Activated T-cell treated with anti-CD3 and anti-CD28 coated beads for 4 hours (primary cell): ENCODE results near the gene NEDD4L.

Experiments used
- DNase-seq: peaks from one replicate; pipeline ENCODE4 v3.0.0-alpha.2; 2020

NEDD4L gene

DNA sequence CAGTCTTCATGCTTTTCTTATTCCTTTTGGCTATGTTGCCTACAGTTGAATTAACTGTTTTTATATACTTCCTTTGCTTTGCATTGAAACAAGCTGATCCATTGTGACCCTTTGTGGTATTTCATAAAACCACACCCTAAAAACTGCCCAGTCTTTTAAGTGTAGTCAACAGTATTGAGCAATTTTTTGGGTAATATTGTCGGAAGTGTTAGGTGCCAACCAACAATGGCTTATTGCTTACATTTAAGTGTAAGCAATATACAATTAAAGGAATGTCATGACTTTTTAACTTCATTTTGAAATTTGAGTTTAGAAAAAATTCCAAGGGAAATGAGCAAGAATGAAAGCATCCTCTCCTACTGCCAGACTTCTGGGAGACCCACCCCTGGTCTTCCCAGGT, 174.1 kb downstream of the NEDD4L start:
- no peak for DNase-seq

GRCh38 chr18:58221060-58221725, 177.2 kb downstream of the NEDD4L start:
- no peak for DNase-seq

DNA sequence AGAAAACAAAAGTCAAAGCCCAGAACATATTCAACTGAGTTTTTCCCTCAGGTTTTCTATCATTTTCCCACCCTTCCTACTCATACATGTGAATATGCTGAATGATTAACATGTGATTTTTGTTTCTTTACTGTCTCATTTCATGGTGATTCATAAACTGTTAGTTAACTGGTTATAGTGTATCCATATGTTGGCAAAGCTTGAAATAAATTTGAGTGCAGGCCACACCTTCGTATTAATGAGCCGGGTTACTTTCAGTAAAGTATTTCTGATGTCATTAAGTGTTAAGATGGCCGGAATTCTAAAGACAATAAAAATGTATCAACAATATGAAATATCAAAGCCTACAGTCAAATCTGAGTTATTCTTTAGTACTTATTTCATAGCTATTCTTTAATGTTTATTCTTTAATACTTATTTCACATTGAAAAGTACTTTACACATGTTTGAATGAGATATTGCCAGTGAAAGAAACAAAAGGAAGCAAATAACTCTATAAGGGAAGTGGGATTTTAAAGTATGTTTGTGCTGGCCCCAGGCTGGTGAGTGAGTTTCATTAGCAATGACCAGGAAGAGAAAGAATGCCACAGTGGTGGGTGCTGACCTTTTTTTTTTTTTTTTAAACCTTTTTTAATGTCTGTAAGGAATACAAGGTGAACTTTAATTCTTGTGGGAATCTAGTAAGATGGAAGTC, 178.6 kb downstream of the NEDD4L start:
- DNase-seq, result no peak

- no peak for DNase-seq
Observed at GRCh38 chr18:58223717-58224424, 179.8 kb downstream of the NEDD4L start.

DNA sequence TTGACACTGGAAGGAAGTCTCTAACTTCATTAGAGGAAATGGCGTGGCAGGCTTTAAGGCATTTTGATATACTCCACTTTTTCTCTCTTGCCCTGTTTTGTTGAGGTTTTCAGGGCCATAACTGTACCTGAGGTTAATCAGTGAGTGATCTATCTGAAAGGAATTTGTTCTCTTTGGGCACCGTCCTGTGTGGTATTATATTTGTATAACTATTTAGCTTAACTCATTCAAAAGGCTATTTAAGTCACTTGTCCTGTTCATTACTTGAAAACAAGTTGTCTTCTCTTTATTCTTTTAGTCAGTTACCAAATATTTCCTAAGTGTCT, 180.4 kb downstream of the NEDD4L start:
- DNase-seq, result no peak

DNA sequence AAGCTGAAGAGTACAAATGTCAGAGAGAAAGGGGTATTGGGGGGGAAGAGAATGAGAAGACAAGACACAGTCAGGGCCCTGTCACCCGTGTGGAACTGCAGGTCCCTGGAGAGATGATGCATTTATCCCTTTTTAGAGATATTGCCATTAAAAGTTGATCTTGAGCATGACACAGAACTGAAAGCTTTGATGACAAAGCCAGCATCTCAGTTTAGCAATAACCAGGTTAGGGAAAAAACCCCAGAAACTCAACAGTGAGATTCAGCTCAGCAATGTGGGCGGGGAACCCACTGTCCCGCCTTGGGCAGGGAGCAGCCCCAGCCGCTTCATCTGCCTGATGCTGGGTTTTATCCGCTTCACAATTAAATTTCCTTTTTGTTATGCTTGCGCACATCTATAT, 181.1 kb downstream of the NEDD4L start:
- DNase-seq, result no peak

- DNase-seq, result no peak
Observed at GRCh38 chr18:58226429-58226828, 182.4 kb downstream of the NEDD4L start.

DNA sequence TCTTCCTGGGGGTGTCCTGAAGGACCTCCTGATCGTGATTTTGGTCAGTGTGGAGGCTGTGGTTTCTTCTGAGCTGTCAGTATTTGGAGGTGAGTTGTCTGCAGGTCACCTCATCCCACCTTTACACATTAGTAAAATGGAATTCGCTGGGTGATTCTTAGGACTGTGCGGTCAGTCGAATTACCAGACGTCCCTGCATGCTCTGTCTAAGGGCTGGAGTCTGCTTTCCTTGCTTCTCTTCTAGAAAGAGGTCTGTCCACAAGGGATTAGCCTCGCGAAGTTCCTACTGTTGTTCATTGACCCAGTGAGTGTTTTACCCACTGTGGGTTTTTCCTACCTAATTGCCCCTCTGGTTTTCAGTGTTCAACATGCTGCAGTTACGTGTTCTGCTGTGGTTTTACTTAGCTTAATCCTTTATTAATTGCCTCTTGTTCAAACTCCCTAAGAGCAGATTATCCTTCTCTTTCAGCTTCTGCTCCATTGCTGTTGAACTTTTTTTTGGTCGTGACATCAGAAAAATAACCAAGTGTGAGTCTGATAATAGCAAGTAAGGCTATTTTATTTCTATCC, 183.4 kb downstream of the NEDD4L start:
- DNase-seq, result no peak

GRCh38 chr18:58228176-58228575, 184.2 kb downstream of the NEDD4L start:
- DNase-seq, result no peak

- no peak for DNase-seq
Observed at GRCh38 chr18:58228762-58229161, 184.7 kb downstream of the NEDD4L start.

DNA sequence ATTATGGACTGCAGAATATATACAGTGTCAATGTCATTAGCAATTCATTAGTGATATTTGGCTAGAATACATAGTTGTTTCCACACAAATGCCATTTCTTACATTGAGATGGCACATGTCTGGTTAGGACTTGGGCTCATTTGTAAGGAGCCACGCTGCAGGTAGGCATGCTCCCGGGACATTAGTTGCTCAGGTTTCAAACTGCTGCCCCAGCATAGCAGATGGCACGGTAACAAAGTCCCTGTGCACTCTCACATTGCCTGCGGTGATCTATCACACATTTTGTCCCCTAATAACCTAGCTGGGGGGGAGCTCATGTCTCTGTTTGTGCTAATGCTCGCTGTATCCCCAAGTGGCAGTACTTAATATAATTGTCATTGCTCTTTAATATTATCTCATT, 185.1 kb downstream of the NEDD4L start:
- no peak for DNase-seq

DNA sequence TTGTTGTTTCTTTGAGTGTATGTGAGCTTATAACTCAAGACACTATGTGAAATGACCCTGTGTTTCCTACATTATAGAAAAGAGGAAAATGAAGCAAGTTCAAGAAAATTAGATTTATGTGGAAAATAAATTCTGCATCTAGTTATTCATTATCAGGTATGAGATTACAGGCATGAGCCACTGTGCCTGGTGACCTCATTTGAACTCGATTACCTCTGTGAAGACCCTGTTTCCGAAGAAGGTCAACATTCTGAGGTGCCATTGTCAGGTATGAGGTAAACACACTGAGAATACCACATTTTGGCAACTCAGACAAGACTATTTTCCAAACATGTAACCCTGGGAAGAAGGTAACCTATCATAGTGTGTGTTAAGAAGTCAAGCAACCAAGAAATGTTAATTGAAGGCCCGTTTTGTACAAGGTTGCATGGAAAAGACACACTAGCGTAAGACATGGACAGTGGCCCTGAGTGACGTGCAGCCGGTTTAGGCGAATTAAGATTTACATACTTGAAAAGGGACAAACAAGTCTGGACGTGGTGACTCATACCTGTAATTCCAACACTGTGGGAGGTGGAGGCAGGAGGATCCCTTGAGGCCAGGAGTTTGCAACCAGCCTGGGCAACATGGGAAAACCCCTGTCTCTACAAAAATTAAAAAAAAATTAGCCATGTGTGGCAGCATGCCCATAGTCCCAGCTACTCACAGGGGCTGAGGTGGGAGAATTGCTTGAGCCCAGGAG, 186.6 kb downstream of the NEDD4L start:
- no peak for DNase-seq

DNA sequence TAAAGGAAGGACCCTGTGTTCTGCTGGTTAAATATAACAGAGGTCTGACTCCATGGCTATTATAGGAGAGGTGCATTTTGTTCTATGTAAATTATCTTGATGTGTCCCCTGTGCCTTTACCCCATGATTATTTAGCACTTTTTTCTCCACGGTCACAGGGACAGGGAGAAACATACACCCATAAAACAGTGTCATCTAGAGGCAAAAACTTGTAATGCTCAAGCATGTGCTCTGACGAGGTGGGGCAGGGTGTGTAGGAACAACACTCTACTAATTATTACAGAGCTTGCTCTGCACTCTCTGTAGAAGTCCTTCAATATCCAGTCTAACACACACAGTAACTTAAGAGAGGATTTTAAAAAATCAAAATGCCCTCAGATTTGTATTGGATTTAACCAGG, 187.9 kb downstream of the NEDD4L start:
- DNase-seq, result no peak

DNA sequence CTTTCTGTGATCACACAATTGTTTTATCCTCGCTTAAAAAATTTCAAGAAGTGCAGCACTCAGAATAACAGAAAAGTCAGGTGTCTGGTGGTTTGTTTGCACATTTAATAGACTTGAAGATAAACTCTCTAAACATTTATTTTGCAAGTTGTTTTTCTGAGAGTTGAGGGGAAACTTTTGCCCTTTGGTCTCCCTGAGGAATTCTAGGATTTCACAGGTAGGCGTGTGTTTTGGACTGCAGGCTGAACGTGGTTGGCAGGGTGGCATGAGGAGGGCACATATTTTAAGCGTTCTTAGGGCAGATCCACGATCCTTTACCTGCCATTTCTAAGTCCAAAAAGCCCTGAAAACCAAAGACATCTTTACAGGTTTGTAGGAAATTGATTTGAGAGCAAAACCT, 188.6 kb downstream of the NEDD4L start:
- DNase-seq, result no peak

DNA sequence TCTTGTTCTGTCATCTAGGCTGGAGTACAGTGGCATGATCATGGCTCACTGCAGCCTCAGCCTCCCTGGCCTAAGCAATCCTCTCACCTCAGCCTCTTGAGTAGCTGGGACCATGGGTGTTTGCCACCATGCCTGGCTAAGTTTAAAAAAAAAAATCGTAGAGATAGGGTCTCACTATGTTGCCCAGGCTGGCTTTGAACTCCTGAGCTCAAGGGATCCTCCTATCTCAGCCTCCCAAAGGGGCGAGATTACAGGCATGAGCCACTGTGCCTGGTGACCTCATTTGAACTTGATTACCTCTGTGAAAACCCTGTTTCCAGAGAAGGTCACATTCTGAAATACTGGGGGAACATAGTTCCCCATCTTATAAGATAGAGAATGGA, 190.3 kb downstream of the NEDD4L start:
- DNase-seq, result no peak

GRCh38 chr18:58235001-58235436, 191.0 kb downstream of the NEDD4L start:
- DNase-seq, result no peak

GRCh38 chr18:58239879-58240278, 195.9 kb downstream of the NEDD4L start:
- DNase-seq, result no peak

- DNase-seq, result no peak
Observed at GRCh38 chr18:58241026-58241679, 197.1 kb downstream of the NEDD4L start.

DNA sequence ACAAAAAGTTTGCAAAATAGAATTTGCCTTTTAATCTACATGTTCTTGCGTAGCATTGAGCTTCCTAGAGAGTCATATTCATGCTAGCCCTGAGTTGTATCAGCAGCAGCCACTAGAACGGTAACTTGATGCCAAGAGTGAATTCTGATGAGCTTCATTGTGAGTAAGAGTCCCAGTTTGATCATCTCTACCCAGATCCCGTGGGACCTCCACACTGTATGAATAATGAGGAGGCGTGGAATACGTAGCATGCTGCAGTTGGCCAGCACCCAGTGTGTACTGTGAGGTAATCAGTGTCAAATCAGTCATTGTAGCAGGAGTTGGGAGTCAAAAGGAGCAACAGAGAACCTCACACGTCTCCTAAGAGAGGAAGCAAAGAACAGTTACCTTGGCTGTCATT, 197.9 kb downstream of the NEDD4L start:
- no peak for DNase-seq

GRCh38 chr18:58242435-58242834, 198.4 kb downstream of the NEDD4L start:
- no peak for DNase-seq

GRCh38 chr18:58242968-58243367, 198.9 kb downstream of the NEDD4L start:
- DNase-seq, result no peak

GRCh38 chr18:58243401-58243800, 199.4 kb downstream of the NEDD4L start:
- DNase-seq, result no peak

DNA sequence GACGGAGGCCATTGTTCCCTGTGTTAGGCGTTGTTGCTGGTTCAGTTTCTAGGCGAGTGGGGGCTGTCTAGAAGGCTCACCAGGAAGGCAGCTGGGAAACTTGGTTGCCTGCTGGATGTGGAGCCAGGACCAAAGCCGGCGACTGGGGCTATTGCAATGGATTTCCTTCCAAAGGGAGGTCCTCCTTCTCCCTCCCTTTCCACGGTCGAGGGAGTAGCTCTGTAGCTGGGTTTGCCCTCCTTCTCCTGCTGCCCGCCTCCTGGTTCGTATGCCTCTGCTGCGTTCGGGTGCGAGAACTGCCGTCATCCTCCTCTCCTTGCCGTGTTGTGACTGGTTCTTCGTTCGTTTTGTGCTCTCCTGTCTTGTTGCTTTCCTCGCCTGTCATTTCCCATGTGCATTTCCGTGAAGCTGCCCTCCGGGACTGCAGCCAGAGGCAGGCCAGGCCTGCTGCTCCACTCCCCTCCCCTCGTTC, 203.4 kb downstream of the NEDD4L start:
- DNase-seq, result no peak
